Activated CD8-positive, alpha-beta memory T cell treated with anti-CD3 and anti-CD28 coated beads for 36 hours (primary cell): ENCODE measurements around the gene SATL1. TPM values are rescaled to one million over a fixed set of nuclear protein-coding genes. Genes with fewer than 3 reads are reported as not detected.
"Not testable (repeated sequence)": the region's sequence is repeated elsewhere in the genome, so short reads cannot be mapped to it uniquely, and the experiment has no call there.

Experiments used
- CTCF ChIA-PET: fragments of 350-600 bp; sonication (Branson Sonifier 250); formaldehyde crosslinking; loops from one replicate; lab custom pipeline; 2021; ENCODE audit warnings: antibody characterized with exemption; lab: Charles Lee
- POLR2A ChIA-PET: fragments of 350-600 bp; sonication (Branson Sonifier 250); formaldehyde crosslinking; loops from one replicate; lab custom pipeline; 2021; ENCODE audit warnings: antibody characterized with exemption; lab: Charles Lee
- total RNA-seq, 2 experiments: library from RNA; stranded (reverse); gene quantifications; one replicate each; pipeline ENCODE4 v1.2.3, GENCODE V29; 2021

SATL1 gene
- not detected for total RNA-seq

DNA sequence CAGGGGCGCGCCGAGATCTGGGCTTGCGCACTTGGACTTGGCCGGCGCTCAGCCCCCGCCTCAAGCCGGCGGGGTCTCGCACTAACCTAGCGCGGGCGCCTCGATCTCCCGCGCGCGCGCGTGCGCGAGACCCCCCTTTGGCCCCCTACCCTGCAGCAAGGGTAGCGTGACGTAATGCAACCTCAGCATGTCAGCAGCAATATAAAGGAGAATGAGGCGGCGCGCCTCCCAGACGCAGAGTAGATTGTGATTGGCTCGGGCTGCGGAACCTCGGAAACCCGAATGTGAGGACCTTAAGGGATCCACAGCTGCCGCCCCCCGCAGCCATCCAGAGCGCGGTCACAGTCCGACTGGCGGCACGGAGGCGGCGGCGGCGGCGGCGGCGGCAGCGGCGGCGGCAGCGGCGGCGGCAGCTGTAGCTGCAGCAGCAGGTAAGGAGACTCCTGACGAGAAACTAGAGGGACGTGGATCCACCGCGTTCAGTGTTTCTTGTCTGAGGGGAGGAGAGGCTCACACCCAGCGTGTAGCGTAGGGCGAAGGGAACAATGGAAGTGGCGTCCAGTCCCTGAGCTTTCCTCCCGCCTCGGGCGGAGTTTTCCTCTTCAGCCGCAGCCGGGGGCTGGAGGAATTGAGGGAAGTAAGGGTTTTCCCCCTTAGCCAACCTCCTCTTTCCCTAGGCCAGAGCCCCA lies at the start of gene SATL1, which contains the start of gene ZNF711:
Gene SATL1 (minus strand): TSS at position 19 of the 689 bp plus-strand sequence. CDS start 134,811 bp downstream, outside the sequence.
Gene ZNF711 (plus strand): TSS at position 231 of the 689 bp plus-strand sequence. CDS start 3,582 bp downstream, outside the sequence.
- ChIA-PET CTCF (no interaction called here), POLR2A (no interaction called here)

GRCh38 chrX:85288992-85289723 lies 45.6 kb upstream of the SATL1 start:
- ChIA-PET CTCF (no interaction called here), POLR2A (no interaction called here)

DNA sequence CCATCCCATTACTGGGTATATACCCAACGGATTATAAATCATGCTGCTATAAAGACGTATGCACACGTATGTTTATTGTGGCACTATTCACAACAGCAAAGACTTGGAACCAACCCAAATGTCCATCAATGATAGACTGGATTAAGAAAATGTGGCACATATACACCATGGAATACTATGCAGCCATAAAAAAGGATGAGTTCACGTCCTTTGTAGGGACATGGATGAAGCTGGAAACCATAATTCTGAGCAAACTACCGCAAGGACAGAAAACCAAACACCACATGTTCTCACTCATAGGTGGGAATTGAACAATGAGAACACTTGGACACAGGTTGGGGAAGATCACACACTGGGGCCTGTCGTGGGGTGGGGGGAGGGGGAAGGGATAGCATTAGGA lies 41.7 kb upstream of the SATL1 start:
- POLR2A ChIA-PET, CTCF ChIA-PET: not testable (repeated sequence)

GRCh38 chrX:85244450-85245211 lies 1.1 kb upstream of the SATL1 start:
- ChIA-PET CTCF (no interaction called here), POLR2A (no interaction called here)

GRCh38 chrX:85243155-85243554 lies 424 bp downstream of the SATL1 start:
- ChIA-PET CTCF (no interaction called here), POLR2A (no interaction called here)

- POLR2A ChIA-PET, result no interaction called here
- CTCF ChIA-PET, result no interaction called here
These were observed 20.2 kb downstream of the SATL1 start for GRCh38 chrX:85223359-85223758.

- CTCF ChIA-PET, result no interaction called here
These were observed 22.2 kb downstream of the SATL1 start for GRCh38 chrX:85221361-85221760.

GRCh38 chrX:85215946-85216345 lies 27.6 kb downstream of the SATL1 start:
- POLR2A ChIA-PET, result no interaction called here
- CTCF ChIA-PET, result no interaction called here

More at GRCh38 chrX:85221361-85221760, 22.2 kb downstream of the SATL1 start:
- POLR2A ChIA-PET, result no interaction called here

DNA sequence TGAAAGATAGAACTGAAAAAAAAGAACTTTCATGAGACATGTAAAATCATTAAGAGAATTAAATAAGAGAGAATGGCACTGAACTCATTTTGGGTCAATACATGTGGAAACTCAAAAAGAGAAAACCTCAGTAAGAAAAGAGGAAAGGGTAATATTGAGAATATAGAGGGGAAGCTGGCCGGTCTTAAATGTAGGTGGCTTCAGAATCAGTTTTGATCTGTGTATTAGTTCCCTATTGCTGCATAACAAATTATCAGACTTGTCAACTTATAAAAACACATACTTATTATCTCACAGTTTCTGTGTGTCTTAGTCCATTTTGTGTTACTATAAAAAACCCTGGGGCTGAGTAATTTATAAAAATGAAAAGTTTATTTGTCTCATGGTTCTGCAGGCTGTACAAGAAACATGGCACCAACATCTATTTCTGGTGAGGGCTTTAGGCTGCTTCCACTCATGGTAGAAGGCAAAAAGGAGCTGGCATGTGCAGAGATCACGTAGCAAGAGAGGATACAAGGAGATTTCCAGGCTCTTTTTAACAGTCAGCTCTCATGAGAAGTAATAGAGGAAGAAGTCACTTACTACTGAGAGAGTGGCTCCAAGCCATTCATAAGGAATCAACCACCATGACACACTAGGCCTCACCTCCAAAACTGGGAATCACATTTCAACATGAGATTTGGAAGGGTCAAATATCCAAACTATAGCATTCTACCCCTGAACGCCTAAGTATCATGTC lies 29.6 kb downstream of the SATL1 start:
- CTCF ChIA-PET, result no interaction called here
- POLR2A ChIA-PET, result no interaction called here

- ChIA-PET CTCF (no interaction called here), POLR2A (no interaction called here)
These were observed 40.1 kb downstream of the SATL1 start for GRCh38 chrX:85203461-85203970.

DNA sequence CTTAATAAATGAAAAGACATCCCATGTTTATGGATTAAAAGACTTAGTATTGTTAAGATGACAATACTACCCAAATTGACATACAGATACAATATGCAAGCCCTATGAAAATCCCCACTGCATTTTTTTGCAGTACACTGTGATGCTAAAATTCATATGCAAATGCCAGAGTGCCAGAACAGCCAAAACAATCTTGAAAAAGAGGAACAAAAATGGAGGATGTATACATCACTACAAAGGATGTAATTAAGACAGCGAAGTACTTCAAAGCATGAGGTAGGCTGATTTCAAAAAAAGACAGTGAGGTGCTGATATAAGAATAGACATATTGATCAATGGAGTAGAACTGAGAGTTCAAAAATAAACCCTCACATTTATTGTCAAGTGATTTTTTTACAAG lies 47.3 kb downstream of the SATL1 start:
- POLR2A ChIA-PET, result no interaction called here
- CTCF ChIA-PET, result no interaction called here

- ChIA-PET POLR2A (no interaction called here), CTCF (no interaction called here)
These were observed 83.9 kb downstream of the SATL1 start for GRCh38 chrX:85159644-85160043.

DNA sequence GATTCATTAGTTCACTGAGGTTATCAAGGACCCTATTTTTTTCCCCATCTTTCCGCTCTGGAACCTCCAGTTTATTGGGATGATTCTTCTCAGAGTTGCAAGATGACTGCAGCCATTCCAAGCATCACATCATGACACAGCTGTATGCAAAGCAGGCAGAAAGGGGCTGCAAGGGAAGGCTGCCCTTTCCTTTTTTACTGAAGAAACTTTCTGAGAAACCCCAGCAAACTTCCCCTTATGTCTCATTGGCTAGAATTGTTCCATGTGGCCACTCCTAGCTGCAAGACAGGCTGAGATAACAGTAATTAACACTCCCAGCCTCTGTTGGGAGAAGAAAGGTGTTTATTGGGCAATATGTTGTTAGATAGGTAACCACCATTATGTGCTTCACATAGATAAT lies 102.6 kb downstream of the SATL1 start:
- ChIA-PET POLR2A (no interaction called here), CTCF (no interaction called here)

- CTCF ChIA-PET, result no interaction called here
- POLR2A ChIA-PET, result no interaction called here
These were observed 104.2 kb downstream of the SATL1 start for GRCh38 chrX:85139422-85139821.

GRCh38 chrX:85136409-85136808 lies 107.2 kb downstream of the SATL1 start:
- POLR2A ChIA-PET, result no interaction called here
- CTCF ChIA-PET, result no interaction called here

GRCh38 chrX:85115252-85115651 lies 128.3 kb downstream of the SATL1 start:
- CTCF ChIA-PET, result no interaction called here
- POLR2A ChIA-PET, result no interaction called here

DNA sequence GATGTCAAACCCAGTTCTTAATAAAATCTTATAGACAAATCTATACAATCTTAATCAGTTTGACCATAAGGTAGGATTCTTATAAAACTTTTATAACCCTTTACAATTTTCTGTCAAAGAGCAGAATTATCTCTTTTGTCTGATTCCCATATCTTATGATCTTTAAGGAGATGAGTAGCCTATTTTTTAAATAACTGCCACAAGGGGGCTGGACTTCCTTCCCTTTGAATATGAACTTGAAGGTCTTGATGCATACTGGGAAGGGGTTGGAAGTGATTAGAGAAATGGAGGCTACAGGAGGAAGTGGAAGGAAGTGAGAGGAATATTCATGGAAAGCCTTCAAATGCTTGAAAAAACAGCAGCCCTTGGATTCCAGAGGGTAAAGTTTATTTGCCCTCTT lies 128.8 kb downstream of the SATL1 start:
- ChIA-PET POLR2A (no interaction called here), CTCF (no interaction called here)

GRCh38 chrX:85114171-85114570 lies 129.4 kb downstream of the SATL1 start:
- ChIA-PET CTCF (no interaction called here), POLR2A (no interaction called here)

- CTCF ChIA-PET, result no interaction called here
- POLR2A ChIA-PET, result no interaction called here
These were observed 129.8 kb downstream of the SATL1 start for GRCh38 chrX:85113746-85114145.
